ENCODE data around the gene ARID5B.

DNA sequence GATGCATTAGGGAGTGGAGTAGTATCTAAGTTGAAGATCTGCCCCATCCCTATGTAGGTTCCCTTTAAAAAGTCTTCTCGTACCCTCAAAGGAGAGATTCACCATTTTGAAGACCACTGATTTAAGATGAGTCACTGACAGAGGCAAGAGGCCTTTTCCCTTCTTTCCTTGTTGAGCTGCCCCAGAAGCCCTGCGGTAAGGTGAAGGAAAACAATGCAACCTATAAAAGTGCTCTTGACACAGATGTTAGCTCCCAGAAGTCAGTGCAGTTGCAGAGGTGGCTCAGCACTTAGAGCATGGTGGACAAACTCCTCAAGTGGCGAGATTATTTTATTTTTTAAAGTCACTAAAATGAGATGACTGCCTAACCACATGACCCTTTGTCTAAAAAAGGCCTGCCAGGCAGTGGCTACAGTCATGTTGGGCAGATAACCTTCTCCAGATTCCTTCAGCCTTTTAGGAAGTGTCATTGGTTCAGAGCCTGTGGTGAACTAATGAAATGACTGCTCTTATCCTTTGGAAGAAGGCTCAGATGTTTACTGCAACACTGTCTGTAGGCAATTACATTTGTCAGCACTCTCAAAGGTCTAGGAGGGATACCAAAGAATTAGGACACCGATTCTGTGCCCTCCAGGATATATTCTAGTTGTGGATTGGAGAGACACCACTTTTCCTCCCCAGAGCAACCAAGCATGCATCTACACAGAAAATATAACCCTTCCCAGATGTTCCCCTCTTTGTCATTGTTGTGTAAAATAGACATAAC lies 88.7 kb downstream of the ARID5B start:
- TF ChIP-seq SETDB1 (IDR thresholded peaks at IDR 0.05; ENCODE audit: insufficient read length, low read length), result no peak
- no peak for TF ChIP-seq ZNF354C (tag by site-specific recombination; IDR thresholded peaks at IDR 0.05; ENCODE audit: borderline replicate concordance, low read depth)
- no peak for TF ChIP-seq ZBTB1 (tag by site-specific recombination; IDR thresholded peaks at IDR 0.05)
- TF ChIP-seq ZNF626 (tag by site-specific recombination; IDR thresholded peaks at IDR 0.05), result no peak

All from HEK293 (cell line).